ENCODE results near the gene SFXN5. TPM values are rescaled to one million over a fixed set of nuclear protein-coding genes. Genes with fewer than 3 reads are reported as not detected.

Gene SFXN5
- total RNA-seq, 1 donor from 2014 or later, result 15.4 TPM

DNA sequence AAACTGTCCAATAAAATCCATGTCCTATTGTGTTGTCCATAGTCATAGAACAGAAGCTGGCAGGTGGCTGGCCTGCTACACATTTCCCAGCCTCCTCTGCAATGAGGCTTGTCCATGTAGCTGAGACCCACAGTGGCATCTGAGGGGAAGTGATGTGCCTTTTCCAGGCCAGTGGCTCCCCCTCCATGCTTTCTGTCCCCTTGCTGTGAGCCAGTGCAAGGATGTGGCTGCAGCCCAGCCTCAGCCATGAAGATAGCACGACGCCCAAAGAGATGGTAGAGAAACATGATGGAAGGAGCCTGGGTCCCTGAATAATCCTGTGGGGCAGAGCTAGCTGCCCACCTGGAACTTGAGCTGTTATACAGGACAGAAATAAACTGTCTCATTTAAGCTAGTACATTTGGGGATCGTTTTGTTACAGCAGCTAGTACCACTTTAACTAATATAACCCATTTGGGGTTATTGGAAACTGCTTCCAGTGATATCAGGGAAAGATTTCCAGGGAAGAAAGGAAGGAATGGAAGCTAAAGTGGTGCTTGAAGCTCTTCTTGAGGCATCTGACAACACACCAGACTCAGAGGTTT, 40.3 kb downstream of the SFXN5 start:
- DNase-seq (no peak), ATAC-seq (no peak)
- H3K4me3 ChIP-seq, result no peak overlapping the region
- no peaks in the 10 kb centered on the region for H3K36me3 ChIP-seq
- peaks cover 5% of the 10 kb centered on the region for H3K4me1 ChIP-seq
- H3K9me3 ChIP-seq, result no peaks in the 10 kb centered on the region
- H3K27me3 ChIP-seq (ENCODE audit: low read depth), result no peaks in the 10 kb centered on the region
- intact Hi-C loops (cut with DNase I), result no loop called here
- TF ChIP-seq, protein P1, sequence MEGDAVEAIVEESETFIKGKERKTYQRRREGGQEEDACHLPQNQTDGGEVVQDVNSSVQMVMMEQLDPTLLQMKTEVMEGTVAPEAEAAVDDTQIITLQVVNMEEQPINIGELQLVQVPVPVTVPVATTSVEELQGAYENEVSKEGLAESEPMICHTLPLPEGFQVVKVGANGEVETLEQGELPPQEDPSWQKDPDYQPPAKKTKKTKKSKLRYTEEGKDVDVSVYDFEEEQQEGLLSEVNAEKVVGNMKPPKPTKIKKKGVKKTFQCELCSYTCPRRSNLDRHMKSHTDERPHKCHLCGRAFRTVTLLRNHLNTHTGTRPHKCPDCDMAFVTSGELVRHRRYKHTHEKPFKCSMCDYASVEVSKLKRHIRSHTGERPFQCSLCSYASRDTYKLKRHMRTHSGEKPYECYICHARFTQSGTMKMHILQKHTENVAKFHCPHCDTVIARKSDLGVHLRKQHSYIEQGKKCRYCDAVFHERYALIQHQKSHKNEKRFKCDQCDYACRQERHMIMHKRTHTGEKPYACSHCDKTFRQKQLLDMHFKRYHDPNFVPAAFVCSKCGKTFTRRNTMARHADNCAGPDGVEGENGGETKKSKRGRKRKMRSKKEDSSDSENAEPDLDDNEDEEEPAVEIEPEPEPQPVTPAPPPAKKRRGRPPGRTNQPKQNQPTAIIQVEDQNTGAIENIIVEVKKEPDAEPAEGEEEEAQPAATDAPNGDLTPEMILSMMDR (IDR thresholded peaks at IDR 0.05), result no peak
- no peak overlapping the region for H3K27ac ChIP-seq

DNA sequence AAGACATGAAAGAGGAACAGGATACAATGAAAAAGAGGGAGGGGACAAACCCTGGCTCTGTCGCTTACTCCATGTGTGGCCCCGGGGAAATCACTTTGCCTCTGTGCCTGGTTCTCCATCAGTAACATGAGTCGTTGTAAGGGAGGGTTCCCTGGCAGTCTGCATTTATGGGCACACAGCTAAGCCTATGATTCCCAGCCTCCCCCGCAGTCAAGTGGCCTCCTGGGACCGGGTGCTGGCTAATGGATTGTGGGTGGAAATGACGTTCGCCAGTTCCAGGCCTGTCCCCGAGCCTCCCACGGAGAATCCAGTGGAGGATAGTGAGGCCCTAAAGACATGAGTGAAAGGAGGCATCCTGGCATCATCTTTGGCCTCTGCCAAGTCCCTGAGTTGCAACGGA, 42.7 kb downstream of the SFXN5 start:
- Histone ChIP-seq H3K27ac (no peak overlapping the region), H3K27me3 (ENCODE audit: low read depth) (no peaks in the 10 kb centered on the region), H3K9me3 (no peaks in the 10 kb centered on the region), H3K36me3 (no peaks in the 10 kb centered on the region), H3K4me1 (peaks cover 5% of the 10 kb centered on the region), H3K4me3 (no peak overlapping the region)
- ATAC-seq (no peak), DNase-seq (no peak)
- intact Hi-C loops (cut with DNase I), result no loop called here
- TF ChIP-seq, protein P1 (IDR thresholded peaks at IDR 0.05), result no peak

DNA sequence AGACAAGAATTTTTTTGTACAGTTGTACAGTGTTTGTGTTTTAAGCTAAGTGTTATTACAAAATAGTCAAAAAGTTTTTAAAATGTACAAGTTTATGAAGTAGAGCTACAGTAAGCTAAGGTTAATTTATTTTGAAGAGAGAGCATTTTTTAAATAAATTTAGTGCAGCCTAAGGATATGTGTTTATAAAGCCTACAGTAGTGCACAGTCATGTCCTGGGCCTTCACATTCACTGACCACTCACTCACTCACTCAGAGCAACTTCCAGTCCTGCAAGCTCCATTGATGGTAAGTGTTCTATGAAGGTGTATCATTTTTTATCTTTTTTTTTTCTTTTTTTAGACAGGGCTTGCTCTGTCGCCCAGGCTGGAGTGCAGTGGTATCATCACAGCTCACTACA, 44.2 kb downstream of the SFXN5 start:
- TF ChIP-seq, protein P1 (IDR thresholded peaks at IDR 0.05), result no peak
- Histone ChIP-seq H3K4me1 (peaks cover 2% of the 10 kb centered on the region), H3K27me3 (ENCODE audit: low read depth) (no peaks in the 10 kb centered on the region), H3K27ac (no peak overlapping the region), H3K4me3 (no peak overlapping the region), H3K36me3 (no peaks in the 10 kb centered on the region), H3K9me3 (no peaks in the 10 kb centered on the region)
- ATAC-seq (no peak), DNase-seq (no peak)
- intact Hi-C loops (cut with DNase I), result no loop called here

DNA sequence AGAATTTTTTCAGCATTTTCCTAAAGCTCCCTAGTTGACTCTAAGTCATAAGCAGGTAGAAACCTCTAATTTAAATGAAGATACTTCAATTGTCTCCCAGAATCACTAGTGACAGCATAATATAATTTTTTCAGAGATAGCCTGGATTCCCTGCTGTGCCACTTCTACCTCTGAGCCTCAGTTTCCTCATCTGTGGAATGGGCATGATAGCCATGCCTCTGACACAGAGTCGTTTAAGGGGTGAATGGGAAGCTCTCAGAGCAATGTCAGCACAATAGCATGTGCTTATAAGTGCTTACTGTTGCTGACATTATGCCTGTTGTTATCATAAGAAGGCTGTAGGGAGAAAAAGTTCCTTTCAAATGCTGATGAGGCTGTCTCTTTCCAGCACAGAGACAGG, 48.0 kb downstream of the SFXN5 start:
- DNase-seq (no peak), ATAC-seq (no peak)
- Histone ChIP-seq H3K27ac (no peak overlapping the region), H3K9me3 (no peaks in the 10 kb centered on the region), H3K36me3 (no peaks in the 10 kb centered on the region), H3K4me1 (no peaks in the 10 kb centered on the region), H3K27me3 (ENCODE audit: low read depth) (no peaks in the 10 kb centered on the region), H3K4me3 (no peak overlapping the region)
- TF ChIP-seq, protein P1 (IDR thresholded peaks at IDR 0.05), result no peak
- intact Hi-C loops (cut with DNase I), result no loop called here

DNA sequence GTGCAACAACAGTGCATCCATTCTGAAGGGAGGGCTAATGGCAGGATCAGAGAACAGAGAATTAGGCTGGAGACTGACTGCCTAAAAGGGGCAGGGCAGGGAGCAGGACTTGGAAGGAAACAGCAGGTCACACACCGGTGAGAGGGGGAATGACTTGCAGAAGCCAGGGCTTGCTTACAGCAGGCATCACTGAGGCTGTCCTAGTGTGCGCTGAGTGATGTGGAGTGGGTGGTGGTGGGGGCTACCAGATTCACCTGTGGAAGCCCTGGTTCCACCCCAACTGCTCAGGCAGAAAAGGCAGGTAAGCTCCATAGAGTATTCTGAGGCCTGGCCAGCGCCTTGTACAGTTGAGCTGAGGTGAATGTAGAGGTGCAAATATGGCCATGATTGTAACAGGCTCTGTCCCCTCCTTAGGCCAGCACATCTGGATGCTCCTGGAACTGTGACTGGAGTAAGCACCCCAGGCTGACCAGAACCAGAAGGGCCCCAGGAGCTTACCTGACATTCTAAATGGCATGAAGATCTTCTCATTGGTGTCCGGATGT, 49.4 kb downstream of the SFXN5 start:
- no peaks in the 10 kb centered on the region for H3K9me3 ChIP-seq
- no peaks in the 10 kb centered on the region for H3K4me1 ChIP-seq
- DNase-seq (no peak), ATAC-seq (no peak)
- no peaks in the 10 kb centered on the region for H3K27me3 ChIP-seq (ENCODE audit: low read depth)
- TF ChIP-seq, protein P1 (IDR thresholded peaks at IDR 0.05), result no peak
- H3K36me3 ChIP-seq, result no peaks in the 10 kb centered on the region
- H3K4me3 ChIP-seq, result no peak overlapping the region
- intact Hi-C loops (cut with DNase I), result no loop called here
- H3K27ac ChIP-seq, result no peak overlapping the region

Measured in lower lobe of right lung (tissue), 2 donors.